Neural cell (in vitro differentiated cells): Measurements from ENCODE around the gene IRS2. TPM values are rescaled to one million over a fixed set of nuclear protein-coding genes. Genes with fewer than 3 reads are reported as not detected.

Source experiments
- H2AFZ ChIP-seq: fragments of 200-600, 300-800 bp; sonication (generic), shearing (Covaris generic); 2 replicates; pipeline ENCODE4 v1.6.0; 2014; ENCODE audit warnings: low read depth, mild to moderate bottlenecking, antibody characterized with exemption, low read length, moderate library complexity
- H3F3A ChIP-seq: fragments of 200-600 bp; shearing (Covaris generic); 2 replicates; pipeline ENCODE4 v1.6.1; 2016; ENCODE audit warnings: mild to moderate bottlenecking, moderate library complexity, mixed read lengths, antibody characterized with exemption, low read length; ENCODE audit not compliant: insufficient read depth, poor library complexity, severe bottlenecking
- H3K27ac ChIP-seq: fragments of 200-600, 300-800 bp; sonication (generic), shearing (Covaris generic); 2 replicates; pipeline ENCODE4 v1.5.1; 2014; ENCODE audit warnings: mild to moderate bottlenecking, low read length, moderate library complexity
- H3K27me3 ChIP-seq: fragments of 300-800, 200-600 bp; sonication (generic), shearing (Covaris generic); 2 replicates; pipeline ENCODE4 v1.6.0; 2014; ENCODE audit warnings: mild to moderate bottlenecking, low read depth, low read length, moderate library complexity; ENCODE audit not compliant: insufficient read depth
- H3K36me3 ChIP-seq: fragments of 300-800, 200-600 bp; sonication (generic), shearing (Covaris generic); 2 replicates; pipeline ENCODE4 v1.5.1; 2014; ENCODE audit warnings: mild to moderate bottlenecking, antibody characterized with exemption, low read length, moderate library complexity; ENCODE audit not compliant: insufficient read depth
- H3K4me2 ChIP-seq: fragments of 300-800, 200-600 bp; sonication (generic), shearing (Covaris generic); 2 replicates; pipeline ENCODE4 v1.6.0; 2014; ENCODE audit warnings: mild to moderate bottlenecking, low read length
- H3K4me3 ChIP-seq: fragments of 300-800, 200-600 bp; sonication (generic), shearing (Covaris generic); 2 replicates; pipeline ENCODE4 v1.5.1; 2014; ENCODE audit warnings: mild to moderate bottlenecking, low read length, moderate library complexity
- H3K79me2 ChIP-seq: fragments of 200-600 bp; shearing (Covaris generic); replicated peaks from 2 replicates; pipeline ENCODE4 v1.6.0; 2014; ENCODE audit warnings: mild to moderate bottlenecking, low read length, moderate library complexity; ENCODE audit not compliant: insufficient read depth
- H3K9ac ChIP-seq: fragments of 300-800, 200-600 bp; sonication (generic), shearing (Covaris generic); 2 replicates; pipeline ENCODE4 v1.6.1; 2016; ENCODE audit warnings: mild to moderate bottlenecking, low read length, mixed read lengths
- H3K9me2 ChIP-seq: fragments of 200-600 bp; shearing (Covaris generic); 2 replicates; pipeline ENCODE4 v1.6.1; 2016; ENCODE audit warnings: mild to moderate bottlenecking, low read length, mixed read lengths; ENCODE audit not compliant: insufficient read depth
- H3K9me3 ChIP-seq: fragments of 200-600, 300-800 bp; sonication (generic), shearing (Covaris generic); 2 replicates; pipeline ENCODE4 v1.6.1; 2016; ENCODE audit warnings: mild to moderate bottlenecking, mixed run types, low read length, moderate library complexity, mixed read lengths
- H4K20me1 ChIP-seq: fragments of 200-600 bp; shearing (Covaris generic); 2 replicates; pipeline ENCODE4 v1.6.1; 2016; ENCODE audit warnings: mild to moderate bottlenecking, mixed run types; ENCODE audit not compliant: insufficient read depth
- EP300 ChIP-seq: fragments of 450-650 bp; conservative IDR thresholded peaks from 2 replicates; pipeline ENCODE4 v1.6.1; 2014; ENCODE audit warnings: antibody characterized with exemption, mild to moderate bottlenecking, moderate library complexity; ENCODE audit not compliant: poor library complexity, severe bottlenecking
- EZH2 ChIP-seq: fragments of 200-600, 300-800 bp; shearing (Covaris generic), sonication (generic); IDR thresholded peaks from 2 replicates; pipeline ENCODE4 v1.6.1; 2014; ENCODE audit warnings: antibody characterized with exemption, low read length, borderline replicate concordance, mild to moderate bottlenecking; ENCODE audit not compliant: insufficient read depth, poor library complexity, severe bottlenecking
- MXI1 ChIP-seq: fragments of 450-650 bp; conservative IDR thresholded peaks from 2 replicates; pipeline ENCODE4 v1.6.1; 2014; ENCODE audit warnings: antibody characterized with exemption, mild to moderate bottlenecking; ENCODE audit not compliant: poor library complexity, severe bottlenecking
- POLR2AphosphoS5 ChIP-seq: IDR thresholded peaks from 2 replicates; pipeline ENCODE4 v1.6.1; 2012
- RAD21 ChIP-seq: fragments of 450-650 bp; conservative IDR thresholded peaks from 2 replicates; pipeline ENCODE4 v1.6.1; 2014; ENCODE audit warnings: antibody characterized with exemption, mild to moderate bottlenecking, moderate library complexity
- SMC3 ChIP-seq: fragments of 450-650 bp; conservative IDR thresholded peaks from 2 replicates; pipeline ENCODE4 v1.6.1; 2014; ENCODE audit warnings: antibody characterized with exemption, mild to moderate bottlenecking, moderate library complexity; ENCODE audit not compliant: poor library complexity
- TAF1 ChIP-seq: IDR thresholded peaks from 2 replicates; pipeline ENCODE4 v1.6.1; 2012; ENCODE audit warnings: low read depth
- polyA plus RNA-seq: library from polyadenylated mRNA; depleted of rRNA; stranded (reverse); fragments of >200 nt; gene quantifications from 2 replicates; pipeline ENCODE4 v1.2.3, GENCODE V29; 2014
- TF ChIP-seq, protein P1 (sequence below): IDR thresholded peaks from 2 replicates; pipeline ENCODE4 v1.6.1; 2012; ENCODE audit warnings: borderline replicate concordance
- TF ChIP-seq, protein P2 (sequence below): fragments of 450-650 bp; IDR thresholded peaks from 2 replicates; pipeline ENCODE4 v1.5.1; 2014; ENCODE audit warnings: antibody characterized with exemption, mild to moderate bottlenecking, moderate library complexity; ENCODE audit not compliant: poor library complexity, severe bottlenecking

IRS2 gene
- polyA plus RNA-seq, 1 donor from 2014 or later, result 7.1 TPM

DNA sequence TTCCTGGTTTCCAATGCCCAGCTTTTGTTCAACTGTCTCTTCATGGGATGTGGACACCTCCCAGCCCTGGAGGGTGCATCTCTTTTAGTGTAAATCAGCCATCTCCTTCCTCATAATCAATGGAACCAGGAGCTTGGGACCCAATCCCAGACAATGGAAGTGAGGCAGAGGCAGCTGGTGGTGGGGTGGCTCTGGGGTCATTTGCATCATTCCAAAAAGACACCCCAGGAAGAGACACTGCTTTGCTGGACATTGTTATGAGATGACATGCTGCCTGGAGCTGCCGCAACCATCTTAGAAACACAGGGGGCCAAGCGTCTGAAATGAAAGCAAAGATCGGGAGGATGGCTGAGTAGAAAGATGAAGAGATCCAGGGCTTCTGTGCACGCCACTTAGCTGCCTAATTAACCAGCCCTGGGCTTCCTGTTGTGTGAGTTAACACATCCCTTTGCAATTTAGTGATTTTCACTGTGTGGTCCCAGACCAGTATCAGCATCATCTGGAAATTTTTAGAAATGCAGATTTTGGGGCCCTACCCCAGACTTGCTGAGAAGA, 36.1 kb downstream of the IRS2 start:
- H3F3A ChIP-seq, result no peaks in the 10 kb centered on the region
- H3K27me3 ChIP-seq, result no peaks in the 10 kb centered on the region
- no peak overlapping the region for H3K27ac ChIP-seq
- H3K9me2 ChIP-seq, result no peaks in the 10 kb centered on the region
- H2AFZ ChIP-seq, result no peak overlapping the region
- H3K9ac ChIP-seq, result no peak overlapping the region
- H4K20me1 ChIP-seq, result no peaks in the 10 kb centered on the region
- no peaks in the 10 kb centered on the region for H3K79me2 ChIP-seq
- TF ChIP-seq, protein P1, sequence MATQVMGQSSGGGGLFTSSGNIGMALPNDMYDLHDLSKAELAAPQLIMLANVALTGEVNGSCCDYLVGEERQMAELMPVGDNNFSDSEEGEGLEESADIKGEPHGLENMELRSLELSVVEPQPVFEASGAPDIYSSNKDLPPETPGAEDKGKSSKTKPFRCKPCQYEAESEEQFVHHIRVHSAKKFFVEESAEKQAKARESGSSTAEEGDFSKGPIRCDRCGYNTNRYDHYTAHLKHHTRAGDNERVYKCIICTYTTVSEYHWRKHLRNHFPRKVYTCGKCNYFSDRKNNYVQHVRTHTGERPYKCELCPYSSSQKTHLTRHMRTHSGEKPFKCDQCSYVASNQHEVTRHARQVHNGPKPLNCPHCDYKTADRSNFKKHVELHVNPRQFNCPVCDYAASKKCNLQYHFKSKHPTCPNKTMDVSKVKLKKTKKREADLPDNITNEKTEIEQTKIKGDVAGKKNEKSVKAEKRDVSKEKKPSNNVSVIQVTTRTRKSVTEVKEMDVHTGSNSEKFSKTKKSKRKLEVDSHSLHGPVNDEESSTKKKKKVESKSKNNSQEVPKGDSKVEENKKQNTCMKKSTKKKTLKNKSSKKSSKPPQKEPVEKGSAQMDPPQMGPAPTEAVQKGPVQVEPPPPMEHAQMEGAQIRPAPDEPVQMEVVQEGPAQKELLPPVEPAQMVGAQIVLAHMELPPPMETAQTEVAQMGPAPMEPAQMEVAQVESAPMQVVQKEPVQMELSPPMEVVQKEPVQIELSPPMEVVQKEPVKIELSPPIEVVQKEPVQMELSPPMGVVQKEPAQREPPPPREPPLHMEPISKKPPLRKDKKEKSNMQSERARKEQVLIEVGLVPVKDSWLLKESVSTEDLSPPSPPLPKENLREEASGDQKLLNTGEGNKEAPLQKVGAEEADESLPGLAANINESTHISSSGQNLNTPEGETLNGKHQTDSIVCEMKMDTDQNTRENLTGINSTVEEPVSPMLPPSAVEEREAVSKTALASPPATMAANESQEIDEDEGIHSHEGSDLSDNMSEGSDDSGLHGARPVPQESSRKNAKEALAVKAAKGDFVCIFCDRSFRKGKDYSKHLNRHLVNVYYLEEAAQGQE, result no peak
- TF ChIP-seq RAD21 (no peak), SMC3 (no peak)
- no peak overlapping the region for H3K4me3 ChIP-seq
- no peak overlapping the region for H3K4me2 ChIP-seq
- peaks cover 4% of the 10 kb centered on the region for H3K36me3 ChIP-seq
- H3K9me3 ChIP-seq, result no peaks in the 10 kb centered on the region

DNA sequence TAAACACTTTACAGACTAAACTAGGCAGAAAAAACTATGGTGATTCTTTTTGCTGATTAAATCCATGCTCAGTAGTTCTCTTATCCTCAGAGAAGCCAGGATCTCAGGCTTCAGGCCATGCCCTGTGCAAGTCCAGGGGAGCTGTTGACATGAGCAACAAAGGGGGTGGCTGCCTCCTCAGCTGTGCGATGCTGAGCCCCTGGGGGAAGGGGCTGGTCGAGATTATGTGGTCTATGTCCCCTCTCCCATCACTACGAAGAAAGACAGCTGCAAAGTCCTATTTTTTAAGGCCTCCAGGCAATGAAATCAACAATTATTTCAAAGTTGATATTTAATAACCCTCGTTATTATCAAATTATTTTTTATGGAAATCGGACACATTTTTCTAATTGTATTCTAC, 37.0 kb downstream of the IRS2 start:
- H3K79me2 ChIP-seq, result no peaks in the 10 kb centered on the region
- H3K9me2 ChIP-seq, result no peaks in the 10 kb centered on the region
- no peak overlapping the region for H3K4me3 ChIP-seq
- no peak for TF ChIP-seq EP300
- TF ChIP-seq TAF1, result no peak
- no peak for TF ChIP-seq SMC3
- TF ChIP-seq MXI1, result no peak
- TF ChIP-seq EZH2, result no peak
- no peak for TF ChIP-seq POLR2AphosphoS5
- TF ChIP-seq, protein P1, result no peak
- TF ChIP-seq RAD21, result no peak
- TF ChIP-seq, protein P2, sequence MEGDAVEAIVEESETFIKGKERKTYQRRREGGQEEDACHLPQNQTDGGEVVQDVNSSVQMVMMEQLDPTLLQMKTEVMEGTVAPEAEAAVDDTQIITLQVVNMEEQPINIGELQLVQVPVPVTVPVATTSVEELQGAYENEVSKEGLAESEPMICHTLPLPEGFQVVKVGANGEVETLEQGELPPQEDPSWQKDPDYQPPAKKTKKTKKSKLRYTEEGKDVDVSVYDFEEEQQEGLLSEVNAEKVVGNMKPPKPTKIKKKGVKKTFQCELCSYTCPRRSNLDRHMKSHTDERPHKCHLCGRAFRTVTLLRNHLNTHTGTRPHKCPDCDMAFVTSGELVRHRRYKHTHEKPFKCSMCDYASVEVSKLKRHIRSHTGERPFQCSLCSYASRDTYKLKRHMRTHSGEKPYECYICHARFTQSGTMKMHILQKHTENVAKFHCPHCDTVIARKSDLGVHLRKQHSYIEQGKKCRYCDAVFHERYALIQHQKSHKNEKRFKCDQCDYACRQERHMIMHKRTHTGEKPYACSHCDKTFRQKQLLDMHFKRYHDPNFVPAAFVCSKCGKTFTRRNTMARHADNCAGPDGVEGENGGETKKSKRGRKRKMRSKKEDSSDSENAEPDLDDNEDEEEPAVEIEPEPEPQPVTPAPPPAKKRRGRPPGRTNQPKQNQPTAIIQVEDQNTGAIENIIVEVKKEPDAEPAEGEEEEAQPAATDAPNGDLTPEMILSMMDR, result no peak
- H3K27ac ChIP-seq, result no peak overlapping the region
- H3K9me3 ChIP-seq, result no peaks in the 10 kb centered on the region
- no peak overlapping the region for H2AFZ ChIP-seq
- H3K4me2 ChIP-seq, result no peak overlapping the region
- H3K36me3 ChIP-seq, result peaks cover 4% of the 10 kb centered on the region
- no peak overlapping the region for H3K9ac ChIP-seq
- no peaks in the 10 kb centered on the region for H3F3A ChIP-seq
- H4K20me1 ChIP-seq, result no peaks in the 10 kb centered on the region
- H3K27me3 ChIP-seq, result no peaks in the 10 kb centered on the region
